Measurements from ENCODE around the gene VASH2.

Gene VASH2

GRCh38 chr1:212935387-212935981 is 14.9 kb upstream of the VASH2 start:
- H3K4me2 ChIP-seq (ENCODE audit: insufficient read depth, low read length, poor library complexity, severe bottlenecking), result no peak overlapping the region
- no peak overlapping the region for H2AFZ ChIP-seq (ENCODE audit: low read length)
- DNase-seq (ENCODE audit: low spot score), result no peak
- no CpG with 5 or more reads among the region's 7 CpGs for WGBS, 2 donors (ENCODE audit: extremely low coverage in 2 of 2, insufficient read length in 2 of 2, insufficient replicate concordance in 1 of 2)
- H3K23ac ChIP-seq (ENCODE audit: low read depth, low read length, poor library complexity), result no peak overlapping the region
- no peaks in the 10 kb centered on the region for H3K79me1 ChIP-seq (ENCODE audit: low read depth, low read length)
- H3K27me3 ChIP-seq (ENCODE audit: control insufficient read depth in 3 of 3, insufficient read depth in 3 of 3, low read depth in 1 of 3, low read length in 3 of 3), result no peaks in the 10 kb centered on the region
- no peaks in the 10 kb centered on the region for H3K4me1 ChIP-seq (ENCODE audit: control insufficient read depth in 2 of 2, insufficient read depth in 1 of 2, low read depth in 1 of 2, low read length in 2 of 2)
- H2AK5ac ChIP-seq (ENCODE audit: low read depth, low read length), result no peak overlapping the region
- no peak overlapping the region for H2BK15ac ChIP-seq (ENCODE audit: low read length)
- H4K91ac ChIP-seq (ENCODE audit: low read depth, low read length, poor library complexity), result no peak overlapping the region
- no peaks in the 10 kb centered on the region for H3K36me3 ChIP-seq (replicated peaks in 1 of 2; ENCODE audit: control insufficient read depth in 2 of 2, insufficient read depth in 2 of 2, low read length in 2 of 2)
- no peak overlapping the region for H2BK12ac ChIP-seq (ENCODE audit: low read length)
- peaks cover 3 to 6% of the 10 kb centered on the region in 2 donors for H3K9me3 ChIP-seq (replicated peaks in 1 of 2; ENCODE audit: control insufficient read depth in 2 of 2, insufficient read depth in 1 of 2, low read depth in 1 of 2, low read length in 2 of 2)
- H2BK120ac ChIP-seq (ENCODE audit: low read depth, low read length), result no peak overlapping the region
- no peak overlapping the region for H3K27ac ChIP-seq (replicated peaks; ENCODE audit: low read length)
- no peak overlapping the region for H3K4me3 ChIP-seq (ENCODE audit: low read length in 2 of 2)
- H2BK5ac ChIP-seq (ENCODE audit: low read length), result no peak overlapping the region
- H4K8ac ChIP-seq (ENCODE audit: low read depth, low read length), result no peak overlapping the region
- H3K4ac ChIP-seq (ENCODE audit: low read length), result no peak overlapping the region
- H3K18ac ChIP-seq (ENCODE audit: low read length), result no peak overlapping the region
- H3K9ac ChIP-seq (ENCODE audit: low read depth, low read length, poor library complexity), result no peak overlapping the region
- H3K14ac ChIP-seq (ENCODE audit: low read length), result no peak overlapping the region

GRCh38 chr1:212937034-212937433 is 13.3 kb upstream of the VASH2 start:
- Histone ChIP-seq H3K9me3 (replicated peaks in 1 of 2; ENCODE audit: control insufficient read depth in 2 of 2, insufficient read depth in 1 of 2, low read depth in 1 of 2, low read length in 2 of 2) (peaks cover 3 to 6% of the 10 kb centered on the region in 2 donors), H3K27ac (replicated peaks; ENCODE audit: low read length) (no peak overlapping the region), H3K9ac (ENCODE audit: low read depth, low read length, poor library complexity) (no peak overlapping the region), H3K4ac (ENCODE audit: low read length) (no peak overlapping the region), H3K36me3 (replicated peaks in 1 of 2; ENCODE audit: control insufficient read depth in 2 of 2, insufficient read depth in 2 of 2, low read length in 2 of 2) (no peaks in the 10 kb centered on the region), H2BK120ac (ENCODE audit: low read depth, low read length) (no peak overlapping the region), H4K91ac (ENCODE audit: low read depth, low read length, poor library complexity) (no peak overlapping the region), H2AFZ (ENCODE audit: low read length) (no peak overlapping the region), H2BK15ac (ENCODE audit: low read length) (no peak overlapping the region), H3K27me3 (ENCODE audit: control insufficient read depth in 3 of 3, insufficient read depth in 3 of 3, low read depth in 1 of 3, low read length in 3 of 3) (no peaks in the 10 kb centered on the region), H3K4me1 (ENCODE audit: control insufficient read depth in 2 of 2, insufficient read depth in 1 of 2, low read depth in 1 of 2, low read length in 2 of 2) (no peaks in the 10 kb centered on the region), H3K23ac (ENCODE audit: low read depth, low read length, poor library complexity) (no peak overlapping the region), H3K79me1 (ENCODE audit: low read depth, low read length) (no peaks in the 10 kb centered on the region), H3K4me3 (ENCODE audit: low read length in 2 of 2) (no peak overlapping the region), H2BK12ac (ENCODE audit: low read length) (no peak overlapping the region), H3K18ac (ENCODE audit: low read length) (no peak overlapping the region), H4K8ac (ENCODE audit: low read depth, low read length) (no peak overlapping the region), H3K4me2 (ENCODE audit: insufficient read depth, low read length, poor library complexity, severe bottlenecking) (no peak overlapping the region), H2AK5ac (ENCODE audit: low read depth, low read length) (no peak overlapping the region), H3K14ac (ENCODE audit: low read length) (no peak overlapping the region), H2BK5ac (ENCODE audit: low read length) (no peak overlapping the region)
- no CpG with 5 or more reads among the region's 3 CpGs for WGBS, 2 donors (ENCODE audit: extremely low coverage in 2 of 2, insufficient read length in 2 of 2, insufficient replicate concordance in 1 of 2)
- no peak for DNase-seq (ENCODE audit: low spot score)

- no CpG with 5 or more reads among the region's 6 CpGs for WGBS, 2 donors (ENCODE audit: extremely low coverage in 2 of 2, insufficient read length in 2 of 2, insufficient replicate concordance in 1 of 2)
- Histone ChIP-seq H3K27ac (replicated peaks; ENCODE audit: low read length) (no peak overlapping the region), H2BK15ac (ENCODE audit: low read length) (no peak overlapping the region), H4K91ac (ENCODE audit: low read depth, low read length, poor library complexity) (no peak overlapping the region), H3K9ac (ENCODE audit: low read depth, low read length, poor library complexity) (no peak overlapping the region), H2AFZ (ENCODE audit: low read length) (no peak overlapping the region), H4K8ac (ENCODE audit: low read depth, low read length) (no peak overlapping the region), H3K4me2 (ENCODE audit: insufficient read depth, low read length, poor library complexity, severe bottlenecking) (no peak overlapping the region), H3K27me3 (ENCODE audit: control insufficient read depth in 3 of 3, insufficient read depth in 3 of 3, low read depth in 1 of 3, low read length in 3 of 3) (no peaks in the 10 kb centered on the region), H2AK5ac (ENCODE audit: low read depth, low read length) (no peak overlapping the region), H3K4ac (ENCODE audit: low read length) (no peak overlapping the region), H3K36me3 (replicated peaks in 1 of 2; ENCODE audit: control insufficient read depth in 2 of 2, insufficient read depth in 2 of 2, low read length in 2 of 2) (no peaks in the 10 kb centered on the region), H3K9me3 (replicated peaks in 1 of 2; ENCODE audit: control insufficient read depth in 2 of 2, insufficient read depth in 1 of 2, low read depth in 1 of 2, low read length in 2 of 2) (peaks cover 3 to 6% of the 10 kb centered on the region in 2 donors), H3K18ac (ENCODE audit: low read length) (no peak overlapping the region), H2BK120ac (ENCODE audit: low read depth, low read length) (no peak overlapping the region), H3K4me1 (ENCODE audit: control insufficient read depth in 2 of 2, insufficient read depth in 1 of 2, low read depth in 1 of 2, low read length in 2 of 2) (no peaks in the 10 kb centered on the region), H3K4me3 (ENCODE audit: low read length in 2 of 2) (no peak overlapping the region), H3K79me1 (ENCODE audit: low read depth, low read length) (no peaks in the 10 kb centered on the region), H2BK12ac (ENCODE audit: low read length) (no peak overlapping the region), H3K14ac (ENCODE audit: low read length) (no peak overlapping the region), H2BK5ac (ENCODE audit: low read length) (no peak overlapping the region), H3K23ac (ENCODE audit: low read depth, low read length, poor library complexity) (no peak overlapping the region)
- no peak for DNase-seq (ENCODE audit: low spot score)
Measured at GRCh38 chr1:212938846-212939245, 11.5 kb upstream of the VASH2 start.

GRCh38 chr1:212941452-212941851 is 8.9 kb upstream of the VASH2 start:
- no peak overlapping the region for H3K23ac ChIP-seq (ENCODE audit: low read depth, low read length, poor library complexity)
- no peaks in the 10 kb centered on the region for H3K79me1 ChIP-seq (ENCODE audit: low read depth, low read length)
- H3K4me1 ChIP-seq (ENCODE audit: control insufficient read depth in 2 of 2, insufficient read depth in 1 of 2, low read depth in 1 of 2, low read length in 2 of 2), result no peaks in the 10 kb centered on the region
- no peak overlapping the region for H3K4me3 ChIP-seq (ENCODE audit: low read length in 2 of 2)
- H3K14ac ChIP-seq (ENCODE audit: low read length), result no peak overlapping the region
- H2BK15ac ChIP-seq (ENCODE audit: low read length), result no peak overlapping the region
- H3K9ac ChIP-seq (ENCODE audit: low read depth, low read length, poor library complexity), result no peak overlapping the region
- no peak overlapping the region for H3K4ac ChIP-seq (ENCODE audit: low read length)
- H3K18ac ChIP-seq (ENCODE audit: low read length), result no peak overlapping the region
- H3K27me3 ChIP-seq (ENCODE audit: control insufficient read depth in 3 of 3, insufficient read depth in 3 of 3, low read depth in 1 of 3, low read length in 3 of 3), result peaks cover 0 to 3% (median 0%) of the 10 kb centered on the region in 3 experiments
- H3K36me3 ChIP-seq (replicated peaks in 1 of 2; ENCODE audit: control insufficient read depth in 2 of 2, insufficient read depth in 2 of 2, low read length in 2 of 2), result no peaks in the 10 kb centered on the region
- H2BK5ac ChIP-seq (ENCODE audit: low read length), result no peak overlapping the region
- no peak overlapping the region for H4K8ac ChIP-seq (ENCODE audit: low read depth, low read length)
- H4K91ac ChIP-seq (ENCODE audit: low read depth, low read length, poor library complexity), result no peak overlapping the region
- no peak for DNase-seq (ENCODE audit: low spot score)
- no peak overlapping the region for H2BK12ac ChIP-seq (ENCODE audit: low read length)
- H2BK120ac ChIP-seq (ENCODE audit: low read depth, low read length), result no peak overlapping the region
- no CpG with 5 or more reads among the region's 1 CpG for WGBS, 2 donors (ENCODE audit: extremely low coverage in 2 of 2, insufficient read length in 2 of 2, insufficient replicate concordance in 1 of 2)
- H3K9me3 ChIP-seq (replicated peaks in 1 of 2; ENCODE audit: control insufficient read depth in 2 of 2, insufficient read depth in 1 of 2, low read depth in 1 of 2, low read length in 2 of 2), result peaks cover 3 to 6% of the 10 kb centered on the region in 2 donors
- H2AFZ ChIP-seq (ENCODE audit: low read length), result no peak overlapping the region
- H3K4me2 ChIP-seq (ENCODE audit: insufficient read depth, low read length, poor library complexity, severe bottlenecking), result no peak overlapping the region
- no peak overlapping the region for H2AK5ac ChIP-seq (ENCODE audit: low read depth, low read length)
- H3K27ac ChIP-seq (replicated peaks; ENCODE audit: low read length), result no peak overlapping the region

Measured in neuronal stem cell (in vitro differentiated cells).